Measurements from ENCODE around the gene DRP2. TPM values are rescaled to one million over a fixed set of nuclear protein-coding genes. Genes with fewer than 3 reads are reported as not detected.

Gene DRP2
- total RNA-seq, 1 experiment from 2014 or later: 0.03 TPM

DNA sequence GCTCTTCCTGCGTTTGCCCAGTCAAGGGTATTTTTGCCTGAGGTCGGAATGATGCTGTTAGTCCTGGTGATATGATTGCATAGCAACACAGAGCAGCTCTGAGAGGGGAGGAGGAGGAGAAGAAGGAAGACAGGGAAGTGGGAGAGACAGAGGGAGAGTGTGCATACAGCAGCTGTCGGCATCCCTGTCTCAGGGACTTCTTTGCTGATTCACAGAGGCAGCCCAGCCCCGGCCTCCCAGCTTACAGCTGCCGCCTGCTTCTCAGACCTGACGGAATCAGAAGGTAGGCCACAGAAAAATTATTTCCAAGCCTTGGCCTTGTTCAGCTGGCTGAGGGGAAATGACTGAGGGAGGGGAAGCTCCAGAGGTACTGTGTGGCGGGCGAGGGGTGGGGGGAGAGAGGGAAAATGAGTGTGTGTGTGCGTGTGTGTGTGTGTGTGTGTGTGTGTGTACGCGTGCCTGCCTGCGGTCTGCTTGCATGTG is 319 bp downstream of the DRP2 start:
- no peaks in the 10 kb centered on the region for H3K9me3 ChIP-seq (replicated peaks)
- no peaks in the 10 kb centered on the region for H3K36me3 ChIP-seq
- no peak overlapping the region for H3K4me3 ChIP-seq
- no peaks in the 10 kb centered on the region; the same call in 1 of the 2 replicates for H3K4me1 ChIP-seq (replicated peaks)
- H3K27me3 ChIP-seq (replicated peaks): no peaks in the 10 kb centered on the region
- no peak overlapping the region for H3K27ac ChIP-seq
- no peak for DNase-seq (ENCODE audit: low read depth in 1 of 2, low spot score in 2 of 2)

DNA sequence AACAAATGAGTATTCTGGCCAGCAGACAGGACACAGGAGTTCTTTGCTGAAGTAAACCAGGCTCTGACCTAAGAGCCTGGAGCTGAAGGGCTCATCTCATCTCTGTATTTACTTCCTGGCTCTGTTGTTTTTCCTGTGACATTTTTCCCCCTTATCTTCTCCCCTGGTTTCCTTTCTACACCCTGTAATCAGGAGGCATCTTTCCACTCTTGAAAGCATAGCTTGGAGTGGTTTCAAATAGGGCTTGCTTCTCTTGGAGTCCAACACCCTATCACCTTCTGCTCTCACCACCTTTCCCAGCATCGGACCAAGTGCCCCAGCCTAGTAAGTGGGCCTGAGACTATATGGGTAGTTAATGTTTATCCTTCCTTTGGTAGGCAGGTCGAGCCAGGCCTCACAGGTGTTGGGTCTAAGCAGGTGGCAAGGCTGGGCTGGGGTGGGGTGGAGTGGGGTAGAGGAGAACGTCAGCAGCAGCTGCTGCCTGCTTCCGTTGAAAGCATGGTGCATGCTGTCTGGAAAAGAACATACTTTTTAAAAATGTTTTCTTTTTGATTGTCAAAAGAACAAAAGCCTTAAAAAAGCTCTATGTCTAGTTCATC is 1.2 kb downstream of the DRP2 start:
- no peak overlapping the region for H3K4me3 ChIP-seq
- no peak overlapping the region for H3K27ac ChIP-seq
- H3K9me3 ChIP-seq (replicated peaks): no peaks in the 10 kb centered on the region
- no peaks in the 10 kb centered on the region for H3K36me3 ChIP-seq
- no peaks in the 10 kb centered on the region for H3K27me3 ChIP-seq (replicated peaks)
- H3K4me1 ChIP-seq (replicated peaks): no peaks in the 10 kb centered on the region; the same call in 1 of the 2 replicates
- DNase-seq (ENCODE audit: low read depth in 1 of 2, low spot score in 2 of 2): no peak

DNA sequence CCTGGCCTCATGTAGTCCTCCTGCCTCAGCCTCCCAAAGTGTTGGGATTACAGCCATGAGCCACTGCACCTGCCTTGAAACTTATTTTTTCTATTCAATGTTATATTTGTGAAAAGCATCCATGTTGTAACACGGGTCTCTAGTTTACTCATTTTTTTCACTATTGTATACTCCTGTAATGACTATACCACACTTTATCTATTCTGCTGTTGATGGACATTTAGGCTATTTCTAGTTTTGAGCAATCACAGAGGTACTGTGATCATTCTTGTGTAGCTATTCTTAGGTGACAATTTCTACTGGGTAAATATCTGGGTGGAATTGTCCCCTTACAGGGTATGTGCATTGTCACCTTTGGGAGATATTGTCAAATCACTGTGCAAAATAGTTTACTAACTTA is 3.6 kb downstream of the DRP2 start:
- H3K4me3 ChIP-seq: no peak overlapping the region
- H3K36me3 ChIP-seq: no peaks in the 10 kb centered on the region
- H3K27ac ChIP-seq: no peak overlapping the region
- no peaks in the 10 kb centered on the region for H3K9me3 ChIP-seq (replicated peaks)
- H3K4me1 ChIP-seq (replicated peaks): no peaks in the 10 kb centered on the region; the same call in 1 of the 2 replicates
- no peak for DNase-seq (ENCODE audit: low read depth in 1 of 2, low spot score in 2 of 2)
- H3K27me3 ChIP-seq (replicated peaks): no peaks in the 10 kb centered on the region

DNA sequence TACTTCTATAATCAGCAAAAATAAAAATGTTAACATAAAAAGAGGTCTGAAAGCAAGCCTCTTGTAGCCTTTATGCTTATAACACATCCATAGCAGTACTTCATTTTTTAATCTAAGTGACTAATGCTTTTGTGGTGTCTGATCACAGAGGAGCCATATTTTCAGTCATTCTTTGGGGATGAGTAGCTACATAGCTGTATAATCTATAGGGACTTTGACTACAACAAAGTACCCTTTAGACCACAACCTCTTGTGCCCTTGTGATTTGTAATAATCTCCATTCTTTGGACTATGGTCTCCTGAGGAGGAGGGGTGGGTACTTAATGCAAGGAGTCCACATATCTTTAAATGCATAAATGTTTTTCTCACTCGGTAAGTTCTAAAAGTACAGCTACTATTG is 9.6 kb downstream of the DRP2 start:
- Histone ChIP-seq H3K27ac (no peak overlapping the region), H3K27me3 (replicated peaks) (no peaks in the 10 kb centered on the region), H3K4me1 (replicated peaks) (peaks cover 21% of the 10 kb centered on the region), H3K4me3 (no peak overlapping the region), H3K9me3 (replicated peaks) (no peaks in the 10 kb centered on the region), H3K36me3 (no peaks in the 10 kb centered on the region)
- DNase-seq (ENCODE audit: low read depth in 1 of 2, low spot score in 2 of 2): peak in 1 of 2 experiments; percentile 34

DNA sequence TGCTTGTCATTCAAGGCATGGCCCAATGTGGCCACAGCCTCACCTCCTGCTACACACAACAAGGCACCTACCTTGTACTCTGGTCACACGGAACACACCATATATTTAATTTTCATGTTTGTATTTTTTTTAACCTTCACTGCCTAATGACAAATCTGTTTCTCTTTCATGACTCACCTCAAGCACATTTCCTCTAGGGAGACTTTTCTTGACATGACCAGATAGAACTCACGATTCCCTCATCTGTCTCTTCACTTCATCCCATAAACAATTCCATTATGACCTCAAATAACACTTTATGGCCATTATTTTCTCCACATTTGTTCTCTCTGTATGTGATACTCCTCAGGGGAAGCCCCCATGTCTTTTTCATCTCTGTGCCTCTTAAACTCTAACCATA is 11.1 kb downstream of the DRP2 start:
- DNase-seq (ENCODE audit: low read depth in 1 of 2, low spot score in 2 of 2): no peak
- no peak overlapping the region for H3K27ac ChIP-seq
- H3K9me3 ChIP-seq (replicated peaks): no peaks in the 10 kb centered on the region
- H3K4me3 ChIP-seq: no peak overlapping the region
- H3K36me3 ChIP-seq: no peaks in the 10 kb centered on the region
- H3K27me3 ChIP-seq (replicated peaks): no peaks in the 10 kb centered on the region
- H3K4me1 ChIP-seq (replicated peaks): peaks cover 21% of the 10 kb centered on the region

DNA sequence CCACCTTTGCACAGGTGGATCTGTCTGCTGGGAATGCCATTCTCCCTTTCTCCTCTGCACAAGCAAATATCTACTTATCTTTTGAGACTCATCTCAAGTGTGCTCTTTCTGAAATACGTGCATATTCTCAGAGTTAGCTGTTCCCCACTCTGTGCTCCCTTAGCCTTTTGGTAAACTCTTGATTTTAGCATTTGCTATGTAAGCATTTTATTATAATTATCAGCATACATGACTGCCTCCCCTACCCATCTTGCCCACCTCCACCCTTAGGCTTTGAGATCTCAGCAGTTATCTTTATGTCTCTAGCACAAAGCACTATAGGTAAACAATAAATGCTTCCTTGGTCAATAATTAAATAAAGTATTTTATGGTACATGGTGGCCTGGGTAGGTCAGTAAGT is 11.5 kb downstream of the DRP2 start:
- DNase-seq (ENCODE audit: low read depth in 1 of 2, low spot score in 2 of 2): no peak
- H3K36me3 ChIP-seq: no peaks in the 10 kb centered on the region
- no peaks in the 10 kb centered on the region for H3K27me3 ChIP-seq (replicated peaks)
- H3K4me1 ChIP-seq (replicated peaks): peaks cover 21% of the 10 kb centered on the region
- no peak overlapping the region for H3K27ac ChIP-seq
- no peak overlapping the region for H3K4me3 ChIP-seq
- H3K9me3 ChIP-seq (replicated peaks): no peaks in the 10 kb centered on the region

DNA sequence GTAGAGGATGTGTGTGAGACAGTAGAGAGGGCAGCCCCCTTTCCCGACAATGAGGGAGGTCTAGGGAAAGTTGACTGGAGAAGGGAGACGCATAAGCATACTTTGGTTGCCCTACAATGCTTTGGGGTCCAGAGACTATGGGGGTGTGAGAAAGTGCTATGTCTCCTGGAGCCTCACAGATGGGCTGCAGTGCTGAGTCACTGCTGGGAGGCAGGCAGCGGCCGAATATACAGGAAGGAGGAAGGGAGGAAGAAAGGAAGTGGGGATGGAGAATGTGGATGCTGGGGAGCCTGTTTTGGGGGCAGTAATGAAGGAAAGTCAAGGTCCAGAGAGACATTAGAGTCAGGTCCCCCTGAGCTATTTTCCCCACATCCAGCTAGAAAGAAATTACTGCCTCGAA is 12.7 kb downstream of the DRP2 start:
- no peaks in the 10 kb centered on the region for H3K27me3 ChIP-seq (replicated peaks)
- H3K27ac ChIP-seq: no peak overlapping the region
- H3K9me3 ChIP-seq (replicated peaks): no peaks in the 10 kb centered on the region
- H3K4me3 ChIP-seq: no peak overlapping the region
- DNase-seq (ENCODE audit: low read depth in 1 of 2, low spot score in 2 of 2): no peak
- H3K4me1 ChIP-seq (replicated peaks): peaks cover 21% of the 10 kb centered on the region
- no peaks in the 10 kb centered on the region for H3K36me3 ChIP-seq

DNA sequence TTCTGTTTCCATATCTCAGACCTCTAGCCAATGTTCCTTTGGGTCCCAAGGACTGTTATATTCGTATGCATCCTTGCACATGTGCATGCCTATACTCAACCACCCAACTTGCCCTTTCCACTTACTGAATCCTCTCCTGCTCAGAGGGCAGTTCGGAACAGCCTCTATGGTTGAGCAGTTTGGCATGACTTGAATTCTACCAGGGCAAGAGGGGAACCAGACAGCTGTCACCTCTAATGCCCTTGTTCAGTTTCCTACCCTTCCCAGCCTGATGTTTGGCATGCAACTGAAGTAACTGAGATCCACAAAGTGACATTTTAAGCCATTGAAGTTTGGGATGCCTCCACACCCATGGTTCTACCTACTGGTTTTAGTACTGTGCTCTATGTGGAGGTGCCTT is 17.5 kb downstream of the DRP2 start:
- no peak overlapping the region for H3K27ac ChIP-seq

DNA sequence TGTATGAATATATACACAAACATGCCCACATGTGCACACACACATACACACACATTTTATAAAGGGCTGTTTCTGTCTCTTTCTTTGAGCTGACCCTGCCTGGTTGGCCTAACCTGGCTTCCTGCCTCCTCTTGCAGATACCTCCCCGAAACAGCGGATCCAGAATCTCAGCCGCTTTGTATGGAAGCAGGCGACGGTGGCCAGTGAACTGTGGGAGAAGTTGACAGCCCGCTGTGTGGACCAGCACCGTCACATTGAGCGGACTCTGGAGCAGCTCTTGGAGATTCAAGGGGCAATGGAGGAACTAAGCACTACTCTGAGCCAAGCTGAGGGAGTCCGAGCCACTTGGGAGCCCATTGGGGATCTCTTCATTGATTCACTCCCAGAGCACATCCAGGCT is 21.9 kb downstream of the DRP2 start:
- H3K4me3 ChIP-seq: no peak overlapping the region
- no peaks in the 10 kb centered on the region for H3K36me3 ChIP-seq
- DNase-seq (ENCODE audit: low read depth in 1 of 2, low spot score in 2 of 2): no peak
- H3K9me3 ChIP-seq (replicated peaks): no peaks in the 10 kb centered on the region
- no peaks in the 10 kb centered on the region for H3K4me1 ChIP-seq (replicated peaks)
- H3K27me3 ChIP-seq (replicated peaks): no peaks in the 10 kb centered on the region
- H3K27ac ChIP-seq: no peak overlapping the region

More for the DNA sequence above, 17.5 kb downstream of the DRP2 start:
- Histone ChIP-seq H3K36me3 (no peaks in the 10 kb centered on the region), H3K27me3 (replicated peaks) (no peaks in the 10 kb centered on the region), H3K9me3 (replicated peaks) (no peaks in the 10 kb centered on the region), H3K4me1 (replicated peaks) (0 out of 2 replicates have a peak, but pooled peaks cover 3% of the 10 kb centered on the region), H3K4me3 (no peak overlapping the region)
- no peak for DNase-seq (ENCODE audit: low read depth in 1 of 2, low spot score in 2 of 2)

DNA sequence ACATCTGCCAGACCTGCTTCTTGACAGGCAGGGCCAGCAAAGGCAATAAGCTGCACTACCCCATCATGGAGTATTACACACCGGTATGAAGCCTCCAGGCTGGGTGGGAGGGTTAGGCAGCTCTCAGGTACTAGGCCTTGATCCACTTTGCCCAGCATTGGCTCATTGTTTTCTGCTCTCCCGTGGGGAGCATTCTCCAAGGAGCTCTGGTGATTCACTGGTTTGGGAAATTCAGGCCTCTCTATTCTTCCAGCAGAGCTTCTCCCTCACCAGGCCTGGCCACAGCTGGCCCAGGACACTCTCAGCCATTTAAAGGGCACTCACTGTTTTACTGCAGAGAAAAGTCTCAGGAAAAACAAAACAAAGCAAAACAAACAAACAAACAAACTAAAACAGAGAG is 33.0 kb downstream of the DRP2 start:
- Histone ChIP-seq H3K4me1 (replicated peaks) (no peaks in the 10 kb centered on the region), H3K27me3 (replicated peaks) (no peaks in the 10 kb centered on the region), H3K9me3 (replicated peaks) (no peaks in the 10 kb centered on the region), H3K27ac (no peak overlapping the region), H3K4me3 (no peak overlapping the region), H3K36me3 (no peaks in the 10 kb centered on the region)
- DNase-seq (ENCODE audit: low read depth in 1 of 2, low spot score in 2 of 2): no peak

DNA sequence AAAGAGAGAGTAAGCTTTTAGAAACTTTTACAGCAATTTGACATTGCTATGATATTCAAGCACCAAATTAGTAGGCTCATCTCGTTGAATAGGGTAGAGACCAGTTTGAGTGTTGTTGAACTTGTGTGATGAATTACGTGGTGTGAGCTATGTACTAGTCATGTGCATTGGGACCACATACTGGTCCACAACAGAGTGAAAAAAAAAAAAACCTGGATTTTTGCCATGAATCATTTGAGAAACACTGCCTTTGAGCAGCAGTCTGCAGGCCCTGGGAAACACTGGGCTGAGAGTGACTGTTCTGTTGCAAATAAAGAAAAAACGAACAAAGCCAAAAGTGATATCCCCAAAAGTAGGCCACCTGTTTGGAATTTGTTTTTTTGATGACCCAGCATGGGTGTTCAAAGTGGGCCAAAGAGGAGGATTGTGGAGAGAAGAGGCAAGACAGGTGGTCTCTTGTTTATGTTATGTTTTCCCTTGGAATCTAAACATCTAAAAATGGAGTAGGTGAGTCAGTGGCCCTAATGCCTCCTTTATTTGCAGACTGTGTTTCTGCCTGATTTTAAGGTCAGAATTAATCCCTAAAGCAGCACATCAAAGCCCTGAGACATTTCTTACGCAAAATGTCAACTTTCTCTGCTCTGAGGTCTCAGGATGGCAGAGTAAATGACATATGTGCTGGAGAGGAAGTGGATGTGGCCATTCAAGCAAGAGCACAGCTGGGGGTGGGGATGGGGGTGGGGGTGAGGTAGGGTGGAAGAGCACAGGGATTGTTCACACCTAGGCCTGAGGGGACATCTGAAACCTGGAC is 38.1 kb downstream of the DRP2 start:
- DNase-seq (ENCODE audit: low read depth in 1 of 2, low spot score in 2 of 2): peak in 1 of 2 experiments; percentile 38
- Histone ChIP-seq H3K4me1 (replicated peaks) (no peaks in the 10 kb centered on the region), H3K9me3 (replicated peaks) (no peaks in the 10 kb centered on the region), H3K27me3 (replicated peaks) (no peaks in the 10 kb centered on the region), H3K4me3 (no peak overlapping the region), H3K27ac (no peak overlapping the region), H3K36me3 (no peaks in the 10 kb centered on the region)

DNA sequence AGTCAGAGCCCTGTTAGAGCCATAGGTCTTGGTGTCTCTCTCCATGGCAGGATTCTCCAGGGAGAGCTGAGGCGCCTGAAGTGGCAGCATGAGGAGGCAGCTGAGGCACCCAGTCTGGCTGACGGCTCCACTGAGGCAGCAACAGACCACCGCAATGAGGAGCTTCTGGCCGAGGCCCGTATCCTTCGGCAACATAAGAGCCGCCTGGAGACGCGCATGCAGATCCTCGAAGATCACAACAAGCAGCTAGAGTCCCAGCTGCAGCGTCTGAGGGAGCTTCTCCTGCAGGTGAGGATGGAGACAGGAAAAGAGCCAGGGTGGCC is 38.6 kb downstream of the DRP2 start:
- Histone ChIP-seq H3K36me3 (no peaks in the 10 kb centered on the region), H3K27me3 (replicated peaks) (no peaks in the 10 kb centered on the region), H3K4me1 (replicated peaks) (no peaks in the 10 kb centered on the region), H3K4me3 (no peak overlapping the region), H3K27ac (no peak overlapping the region), H3K9me3 (replicated peaks) (no peaks in the 10 kb centered on the region)
- no peak for DNase-seq (ENCODE audit: low read depth in 1 of 2, low spot score in 2 of 2)

DNA sequence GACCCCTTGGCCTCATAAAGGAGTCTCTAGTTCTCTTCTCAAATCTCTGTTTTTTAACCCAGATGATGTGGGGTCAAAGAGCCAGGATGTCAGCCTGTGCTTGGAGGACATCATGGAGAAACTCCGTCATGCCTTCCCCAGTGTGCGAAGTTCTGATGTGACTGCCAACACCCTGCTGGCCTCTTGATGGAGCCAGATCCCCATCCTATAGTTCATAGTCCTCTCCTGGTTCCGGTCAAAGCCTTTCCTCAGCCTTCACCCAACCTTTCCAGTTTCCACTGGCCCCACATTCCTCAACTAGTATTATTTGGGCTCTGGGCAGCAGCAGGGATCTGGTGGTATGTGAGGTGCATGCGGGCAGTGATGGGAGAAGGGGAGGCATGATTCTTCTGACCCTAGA is 40.8 kb downstream of the DRP2 start:
- H3K4me3 ChIP-seq: no peak overlapping the region
- no peaks in the 10 kb centered on the region for H3K4me1 ChIP-seq (replicated peaks)
- no peak overlapping the region for H3K27ac ChIP-seq
- no peaks in the 10 kb centered on the region for H3K9me3 ChIP-seq (replicated peaks)
- H3K27me3 ChIP-seq (replicated peaks): no peaks in the 10 kb centered on the region
- H3K36me3 ChIP-seq: no peaks in the 10 kb centered on the region
- DNase-seq (ENCODE audit: low read depth in 1 of 2, low spot score in 2 of 2): no peak

DNA sequence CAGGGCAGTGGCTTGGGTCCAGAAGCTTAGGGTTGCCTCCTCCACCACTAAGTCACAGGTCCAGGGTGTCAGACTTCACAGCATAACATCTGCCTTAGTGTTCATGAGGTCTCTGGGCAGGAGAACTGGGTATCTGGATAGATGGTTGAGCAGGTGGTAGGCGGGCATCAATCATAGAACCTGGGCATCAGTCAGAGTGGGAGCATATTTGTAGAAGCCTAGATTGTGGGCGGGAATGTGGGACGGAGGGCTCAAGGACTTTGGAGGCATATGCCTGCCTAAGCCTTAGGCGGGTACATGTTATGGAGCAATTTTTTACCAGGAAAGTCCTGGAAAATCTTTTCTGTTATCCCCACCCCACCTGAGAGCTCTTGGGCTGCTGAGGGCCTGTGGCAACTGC is 43.0 kb downstream of the DRP2 start:
- H3K4me3 ChIP-seq: no peak overlapping the region
- no peak overlapping the region for H3K27ac ChIP-seq
- no peak for DNase-seq (ENCODE audit: low read depth in 1 of 2, low spot score in 2 of 2)
- peaks cover 9% of the 10 kb centered on the region for H3K4me1 ChIP-seq (replicated peaks)
- no peaks in the 10 kb centered on the region for H3K27me3 ChIP-seq (replicated peaks)
- no peaks in the 10 kb centered on the region for H3K36me3 ChIP-seq
- H3K9me3 ChIP-seq (replicated peaks): no peaks in the 10 kb centered on the region

Data from SJSA1 (cell line).